HG03432 (cell line): ENCODE results near the gene CHCHD1.
"Not testable (repeated sequence)": the region's sequence is repeated elsewhere in the genome, so short reads cannot be mapped to it uniquely, and the experiment has no call there.

ENCODE experiments used
- ATAC-seq: cut with Tn5 transposase; IDR thresholded peaks from one replicate; pipeline ENCODE4 v1.9.1; 2021; ENCODE audit warnings: mild to moderate bottlenecking, moderate library complexity; ENCODE audit not compliant: unreplicated experiment

Gene CHCHD1

DNA sequence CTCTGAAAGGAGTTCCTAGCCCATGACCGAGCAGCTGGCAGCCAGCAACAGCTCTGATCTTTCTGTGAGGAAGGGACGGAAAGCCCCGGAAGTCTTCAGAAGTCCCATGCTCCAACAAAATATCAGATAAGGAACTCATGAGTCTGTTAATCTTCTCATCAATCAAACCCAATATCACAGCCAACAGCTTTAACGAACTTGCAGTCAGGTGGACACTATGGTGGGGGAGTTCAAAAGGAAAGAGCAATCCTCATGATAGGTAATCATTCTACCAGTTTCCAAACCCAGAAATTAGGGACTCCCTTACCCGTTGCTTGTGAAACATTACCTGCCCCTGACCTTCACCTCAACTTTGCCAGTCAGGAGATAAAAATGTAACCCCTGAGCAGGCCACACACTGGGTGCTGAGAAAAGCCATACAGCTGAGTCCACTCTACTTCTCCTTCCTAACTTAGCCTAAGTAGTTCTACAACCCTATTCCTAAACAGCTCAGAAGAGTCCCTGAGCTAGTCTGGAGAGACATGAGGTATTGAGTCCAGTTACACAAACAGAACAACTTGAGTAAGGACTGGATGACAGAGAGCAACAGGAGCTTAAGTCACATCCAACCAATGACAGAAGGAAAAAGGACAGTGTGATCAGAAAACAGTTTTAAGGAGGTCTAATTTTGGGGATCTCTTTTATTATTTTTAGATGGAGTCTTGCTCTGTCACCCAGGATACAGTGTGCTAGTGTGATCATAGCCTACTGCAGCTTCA lies 27.4 kb downstream of the CHCHD1 start:
- ATAC-seq, result no peak

DNA sequence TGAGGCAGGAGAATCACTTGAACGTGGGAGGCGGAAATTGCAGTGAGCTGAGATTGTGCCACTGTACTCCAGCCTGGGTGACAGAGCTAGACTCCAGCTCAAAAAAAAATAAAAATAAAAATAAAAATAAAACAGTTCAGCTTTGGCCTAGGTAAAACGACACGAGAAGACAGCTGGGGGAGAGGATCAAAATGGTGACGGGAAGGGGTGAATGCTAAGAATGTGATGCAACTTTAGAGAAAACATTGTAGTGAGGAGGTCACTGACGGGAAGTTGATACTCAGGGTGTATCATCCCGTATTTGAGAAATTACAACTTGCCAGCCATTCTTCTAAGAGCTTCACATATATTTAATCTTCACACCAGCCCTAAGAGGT lies 28.5 kb downstream of the CHCHD1 start:
- no peak for ATAC-seq

GRCh38 chr10:73810735-73811465 lies 29.1 kb downstream of the CHCHD1 start:
- peak; percentile 35 for ATAC-seq

- ATAC-seq, result no peak
Measured at GRCh38 chr10:73812657-73813056, 30.8 kb downstream of the CHCHD1 start.

- no peak for ATAC-seq
Measured at GRCh38 chr10:73813333-73813732, 31.5 kb downstream of the CHCHD1 start.

- no peak for ATAC-seq
Measured at GRCh38 chr10:73814276-73814895, 32.5 kb downstream of the CHCHD1 start.

GRCh38 chr10:73814896-73815718 lies 33.3 kb downstream of the CHCHD1 start:
- no peak for ATAC-seq

- no peak for ATAC-seq
Measured at GRCh38 chr10:73815719-73816030, 33.8 kb downstream of the CHCHD1 start.

GRCh38 chr10:73816917-73817729 lies 35.3 kb downstream of the CHCHD1 start:
- ATAC-seq, result no peak

GRCh38 chr10:73817826-73818225 lies 36.0 kb downstream of the CHCHD1 start:
- no peak for ATAC-seq

GRCh38 chr10:73818402-73818801 lies 36.6 kb downstream of the CHCHD1 start:
- no peak for ATAC-seq

- ATAC-seq, result no peak
Measured at GRCh38 chr10:73819081-73819480, 37.2 kb downstream of the CHCHD1 start.

DNA sequence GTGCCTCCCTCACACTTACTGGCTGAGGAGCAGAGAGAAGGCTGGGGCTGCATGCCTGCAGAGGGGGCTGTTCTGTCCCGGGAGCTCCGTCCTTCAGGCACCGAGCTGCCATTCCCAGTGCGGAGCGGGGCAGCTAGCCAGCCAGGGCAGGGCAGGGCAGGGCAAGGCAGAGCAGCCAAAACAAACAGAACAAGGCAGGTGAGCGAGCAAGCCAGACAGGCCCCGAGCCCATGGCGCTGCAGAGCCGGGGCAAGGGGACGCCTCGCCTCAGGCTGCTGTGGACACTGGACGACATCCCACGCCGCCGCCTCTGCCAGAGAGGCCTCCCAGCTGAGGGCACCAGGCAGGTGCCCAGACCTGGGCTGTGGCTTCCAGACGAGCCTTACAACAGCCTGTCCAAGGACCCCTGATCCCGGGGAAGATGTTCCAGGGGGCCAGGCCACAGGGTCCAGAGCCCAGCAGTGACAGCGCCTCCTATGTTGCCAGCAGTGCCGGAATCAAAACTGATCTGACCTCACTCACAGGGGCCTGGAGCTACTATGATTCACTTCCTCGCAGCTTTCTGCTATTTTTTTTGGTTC lies 37.8 kb downstream of the CHCHD1 start:
- ATAC-seq, result no peak

DNA sequence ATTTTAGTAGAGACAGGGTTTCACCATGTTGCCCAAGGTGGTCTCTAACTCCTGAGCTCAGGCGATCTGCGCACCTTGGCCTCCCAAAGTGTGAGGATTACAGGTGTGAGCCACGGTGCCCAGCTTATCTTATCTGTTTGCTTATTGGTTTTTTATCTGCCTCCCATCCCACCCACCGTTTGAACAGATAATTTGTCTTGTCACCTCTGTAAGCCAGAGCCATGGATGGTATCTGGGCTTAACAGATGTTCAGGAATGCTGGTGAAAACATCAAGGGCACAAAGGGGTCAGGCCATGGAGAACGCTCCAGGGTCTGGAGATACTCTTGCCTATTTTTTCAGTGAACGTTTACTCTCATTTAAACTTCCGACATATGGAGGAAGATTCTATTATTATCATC lies 41.5 kb downstream of the CHCHD1 start:
- ATAC-seq, result no peak

DNA sequence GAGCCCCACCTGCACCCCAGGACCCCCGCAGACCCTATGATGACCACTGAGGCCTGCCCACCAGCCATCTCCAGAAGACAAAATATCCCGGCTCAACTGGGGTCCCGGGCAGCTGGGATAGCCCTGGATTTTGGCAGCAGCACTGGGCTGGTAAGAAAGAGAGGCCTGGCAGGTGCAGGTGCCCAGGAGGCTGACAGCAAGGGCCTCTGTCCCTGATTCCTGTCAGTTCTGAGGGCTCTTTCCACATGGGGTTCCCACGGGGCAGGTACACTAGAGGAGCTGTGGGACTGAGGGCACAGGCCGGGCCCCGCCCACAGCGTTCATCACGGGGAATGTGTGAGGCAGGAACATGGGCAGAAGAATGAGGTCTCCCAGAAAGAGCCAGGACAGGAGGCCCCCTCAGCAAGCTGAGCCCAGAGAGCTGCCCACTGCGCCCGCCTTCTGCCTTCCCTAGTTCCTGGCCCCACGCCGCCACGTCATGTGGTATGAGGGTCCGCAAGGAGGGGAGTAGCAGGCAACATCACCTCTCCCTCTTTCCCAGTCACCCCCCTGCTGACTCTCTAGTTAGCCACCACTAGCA lies 42.4 kb downstream of the CHCHD1 start:
- no peak for ATAC-seq

GRCh38 chr10:73827346-73828089 lies 45.7 kb downstream of the CHCHD1 start:
- ATAC-seq, result no peak

- no peak for ATAC-seq
Measured at GRCh38 chr10:73828161-73828560, 46.3 kb downstream of the CHCHD1 start.

DNA sequence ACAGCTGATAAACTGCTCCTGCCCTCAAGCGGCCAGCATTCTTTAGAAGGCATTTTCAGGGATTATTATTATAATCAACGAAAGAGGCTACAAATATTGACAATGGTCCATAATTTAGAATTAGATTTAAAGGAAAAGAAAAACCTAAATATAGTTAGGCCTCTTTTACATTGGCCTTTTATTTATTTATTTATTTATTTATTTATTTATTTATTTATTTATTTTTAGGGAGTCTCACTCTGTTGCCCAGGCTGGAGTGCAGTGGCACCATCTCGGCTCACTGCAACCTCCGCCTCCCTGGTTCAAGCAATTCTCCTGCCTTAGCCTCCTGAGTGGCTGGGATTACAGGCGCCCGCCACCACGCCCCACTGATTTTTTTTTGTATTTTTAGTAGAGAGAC lies 47.2 kb downstream of the CHCHD1 start:
- not testable (repeated sequence) for ATAC-seq
